HL-60 (cell line): ENCODE data around the gene RASL10A.

Source experiments
- DNase-seq, 2 experiments: peaks; one replicate each; pipeline ENCODE4 v3.0.0-alpha.2; 2010 to 2020; ENCODE audit warnings: low read depth in 1 of 2, low spot score in 1 of 2
- H3K27ac ChIP-seq: fragments of 250-450 bp; sonication (Bioruptor Pico); replicated peaks from 2 replicates; pipeline ENCODE4 v1.5.1; 2020; ENCODE audit warnings: mild to moderate bottlenecking, moderate library complexity
- H3K27me3 ChIP-seq: fragments of 250-450 bp; sonication (Bioruptor Pico); 2 replicates; pipeline ENCODE4 v1.5.1; 2021; ENCODE audit warnings: mild to moderate bottlenecking, moderate library complexity; ENCODE audit not compliant: insufficient read depth, poor library complexity, severe bottlenecking
- H3K4me3 ChIP-seq: replicated peaks from 2 replicates; pipeline ENCODE4 v1.5.1; 2011; ENCODE audit warnings: mild to moderate bottlenecking, control low read depth, low read length; ENCODE audit not compliant: insufficient read depth
- GABPA ChIP-seq: IDR thresholded peaks from 2 replicates; pipeline ENCODE4 v1.6.1; 2012; ENCODE audit warnings: low read depth
- POLR2AphosphoS5 ChIP-seq: IDR thresholded peaks from 2 replicates; pipeline ENCODE4 v1.6.1; 2012; ENCODE audit warnings: low read depth
- REST ChIP-seq: IDR thresholded peaks from 2 replicates; pipeline ENCODE4 v1.6.1; 2012; ENCODE audit warnings: low read depth; ENCODE audit not compliant: insufficient replicate concordance
- SPI1 ChIP-seq: IDR thresholded peaks from 2 replicates; pipeline ENCODE4 v1.6.1; 2012; ENCODE audit warnings: low read depth, mild to moderate bottlenecking, borderline replicate concordance
- TF ChIP-seq, protein P1 (sequence below): IDR thresholded peaks from one replicate; pipeline ENCODE4 v1.5.1; 2011; ENCODE audit warnings: low read length, control low read depth, inconsistent platforms; ENCODE audit not compliant: insufficient read depth

The RASL10A gene

GRCh38 chr22:29329581-29329980 is 14.1 kb upstream of the RASL10A start:
- Histone ChIP-seq H3K27ac (no peak overlapping the region), H3K27me3 (no peaks in the 10 kb centered on the region), H3K4me3 (no peak overlapping the region)
- TF ChIP-seq POLR2AphosphoS5, result no peak
- TF ChIP-seq, protein P1, sequence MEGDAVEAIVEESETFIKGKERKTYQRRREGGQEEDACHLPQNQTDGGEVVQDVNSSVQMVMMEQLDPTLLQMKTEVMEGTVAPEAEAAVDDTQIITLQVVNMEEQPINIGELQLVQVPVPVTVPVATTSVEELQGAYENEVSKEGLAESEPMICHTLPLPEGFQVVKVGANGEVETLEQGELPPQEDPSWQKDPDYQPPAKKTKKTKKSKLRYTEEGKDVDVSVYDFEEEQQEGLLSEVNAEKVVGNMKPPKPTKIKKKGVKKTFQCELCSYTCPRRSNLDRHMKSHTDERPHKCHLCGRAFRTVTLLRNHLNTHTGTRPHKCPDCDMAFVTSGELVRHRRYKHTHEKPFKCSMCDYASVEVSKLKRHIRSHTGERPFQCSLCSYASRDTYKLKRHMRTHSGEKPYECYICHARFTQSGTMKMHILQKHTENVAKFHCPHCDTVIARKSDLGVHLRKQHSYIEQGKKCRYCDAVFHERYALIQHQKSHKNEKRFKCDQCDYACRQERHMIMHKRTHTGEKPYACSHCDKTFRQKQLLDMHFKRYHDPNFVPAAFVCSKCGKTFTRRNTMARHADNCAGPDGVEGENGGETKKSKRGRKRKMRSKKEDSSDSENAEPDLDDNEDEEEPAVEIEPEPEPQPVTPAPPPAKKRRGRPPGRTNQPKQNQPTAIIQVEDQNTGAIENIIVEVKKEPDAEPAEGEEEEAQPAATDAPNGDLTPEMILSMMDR, result no peak
- no peak for TF ChIP-seq REST
- TF ChIP-seq GABPA, result no peak
- TF ChIP-seq SPI1, result no peak
- no peak for DNase-seq

DNA sequence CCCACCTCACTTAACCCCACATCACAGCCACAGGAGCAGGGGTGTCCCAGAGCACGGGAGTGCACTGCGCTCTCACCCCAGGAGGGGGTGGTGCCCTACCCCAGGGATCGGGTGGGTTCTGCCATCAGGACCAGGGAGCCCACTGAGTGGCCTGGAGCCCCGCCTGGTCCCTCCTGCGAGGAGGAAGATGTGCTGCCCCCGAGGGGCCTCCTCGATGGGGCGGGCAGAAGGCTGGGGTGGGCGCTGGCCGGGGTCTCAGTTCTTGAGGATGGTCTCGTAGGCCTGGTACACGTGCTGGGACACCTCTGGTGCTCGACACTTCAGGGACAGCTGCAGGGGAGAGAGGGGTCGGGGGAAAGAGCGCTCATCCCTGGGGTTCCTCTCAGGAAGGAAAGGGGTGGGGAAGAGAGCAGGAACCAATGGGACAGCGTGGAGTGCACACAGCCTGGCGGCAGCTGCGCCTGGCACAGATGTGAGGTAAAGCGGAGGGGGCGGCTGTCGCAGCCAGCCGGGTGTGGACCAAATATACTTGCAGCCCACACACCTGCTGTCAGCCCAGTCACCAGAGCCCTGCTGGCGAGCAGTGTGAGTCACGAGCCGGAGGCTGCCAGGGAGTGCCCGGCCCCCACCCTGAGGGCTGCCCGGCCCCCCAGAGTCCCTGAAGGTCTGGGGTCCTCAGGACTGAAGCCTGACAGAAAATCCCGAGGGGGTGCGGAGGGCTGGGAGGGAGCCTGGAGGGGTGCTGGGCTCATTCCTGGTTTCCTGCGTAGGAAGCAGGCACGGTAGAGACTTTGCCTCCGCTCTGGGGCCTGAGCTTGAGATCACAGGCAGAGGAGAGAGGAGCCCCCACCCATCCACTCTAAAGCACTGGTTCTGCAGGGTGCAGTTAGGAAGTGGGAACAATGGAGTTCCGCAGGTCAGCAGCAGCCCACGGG is 13.3 kb upstream of the RASL10A start:
- TF ChIP-seq POLR2AphosphoS5 (no peak), REST (no peak), GABPA (no peak), SPI1 (no peak)
- TF ChIP-seq, protein P1, result no peak
- H3K27ac ChIP-seq, result no peak overlapping the region
- no peak for DNase-seq
- H3K27me3 ChIP-seq, result no peaks in the 10 kb centered on the region
- H3K4me3 ChIP-seq, result no peak overlapping the region

DNA sequence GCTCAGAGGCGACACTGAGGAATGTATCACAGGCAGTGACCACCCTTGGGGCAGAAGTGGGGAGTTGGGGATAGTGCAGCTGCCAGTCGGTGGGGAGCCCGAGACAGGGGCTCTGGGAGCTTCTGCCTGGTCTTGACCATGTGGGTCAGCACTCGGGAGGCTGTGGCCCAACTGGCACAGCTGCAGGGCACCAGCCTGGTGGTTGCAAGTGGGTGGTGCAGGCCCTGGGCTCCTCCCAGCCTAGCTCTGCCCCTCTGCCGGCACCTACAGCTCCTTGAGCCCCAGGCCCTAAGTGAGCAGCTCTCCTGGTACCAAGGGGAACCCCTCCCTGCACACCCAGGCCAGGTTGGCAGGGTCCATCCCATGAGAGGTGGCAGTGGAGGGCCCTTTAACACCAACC is 12.6 kb upstream of the RASL10A start:
- Histone ChIP-seq H3K27ac (no peak overlapping the region), H3K27me3 (no peaks in the 10 kb centered on the region)
- TF ChIP-seq, protein P1, result no peak
- no peak for TF ChIP-seq GABPA
- no peak for TF ChIP-seq REST
- TF ChIP-seq SPI1, result no peak
- no peak for TF ChIP-seq POLR2AphosphoS5

More for the DNA sequence above, 12.6 kb upstream of the RASL10A start:
- DNase-seq, result no peak
- H3K4me3 ChIP-seq, result no peak overlapping the region
